NCI-H1436 (cell line): ENCODE measurements around the gene SUMF1.
"Not testable (repeated sequence)": the region's sequence is repeated elsewhere in the genome, so short reads cannot be mapped to it uniquely, and the experiment has no call there.

Source experiments
- DNase-seq: peaks from one replicate; lab custom pipeline; 2025; lab: John Stamatoyannopoulos, UW

The SUMF1 gene

GRCh38 chr3:4460334-4460733 is 6.7 kb downstream of the SUMF1 start:
- no peak for DNase-seq

- DNase-seq: no peak
These were observed 8.1 kb downstream of the SUMF1 start for GRCh38 chr3:4458961-4459360.

GRCh38 chr3:4456780-4457179 is 10.3 kb downstream of the SUMF1 start:
- DNase-seq: not testable (repeated sequence)

GRCh38 chr3:4454142-4454541 is 12.9 kb downstream of the SUMF1 start:
- DNase-seq: no peak

GRCh38 chr3:4449043-4449805 is 17.8 kb downstream of the SUMF1 start:
- DNase-seq: no peak

- DNase-seq: no peak
These were observed 18.9 kb downstream of the SUMF1 start for GRCh38 chr3:4448187-4448586.

GRCh38 chr3:4447295-4447999 is 19.6 kb downstream of the SUMF1 start:
- DNase-seq: no peak

- DNase-seq: no peak
These were observed 26.1 kb downstream of the SUMF1 start for GRCh38 chr3:4440951-4441350.

- DNase-seq: no peak
These were observed 28.8 kb downstream of the SUMF1 start for GRCh38 chr3:4438296-4438695.

GRCh38 chr3:4432259-4432658 is 34.8 kb downstream of the SUMF1 start:
- no peak for DNase-seq

- DNase-seq: no peak
These were observed 37.3 kb downstream of the SUMF1 start for GRCh38 chr3:4429648-4430350.

- DNase-seq: no peak
These were observed 40.2 kb downstream of the SUMF1 start for GRCh38 chr3:4426782-4427344.

- DNase-seq: no peak
These were observed 40.7 kb downstream of the SUMF1 start for GRCh38 chr3:4426261-4426781.

GRCh38 chr3:4425707-4426106 is 41.4 kb downstream of the SUMF1 start:
- DNase-seq: no peak

GRCh38 chr3:4425055-4425454 is 42.0 kb downstream of the SUMF1 start:
- no peak for DNase-seq

GRCh38 chr3:4421121-4421520 is 45.9 kb downstream of the SUMF1 start:
- DNase-seq: no peak

- DNase-seq: no peak
These were observed 47.1 kb downstream of the SUMF1 start for GRCh38 chr3:4419920-4420319.

GRCh38 chr3:4419386-4419785 is 47.7 kb downstream of the SUMF1 start:
- no peak for DNase-seq

- no peak for DNase-seq
These were observed 48.9 kb downstream of the SUMF1 start for GRCh38 chr3:4418156-4418555.

GRCh38 chr3:4417449-4417848 is 49.6 kb downstream of the SUMF1 start:
- no peak for DNase-seq

- DNase-seq: no peak
These were observed 50.1 kb downstream of the SUMF1 start for GRCh38 chr3:4416961-4417360.

- DNase-seq: no peak
These were observed 50.6 kb downstream of the SUMF1 start for GRCh38 chr3:4416427-4416945.
